GOT3 (cell line): ENCODE results near the gene TROAP.
A peak's percentile ranks its signal among the peaks of the same experiment; 100 is the strongest.
"Not testable (repeated sequence)": the region's sequence is repeated elsewhere in the genome, so short reads cannot be mapped to it uniquely, and the experiment has no call there.

Source experiments
- DNase-seq: peaks from one replicate; lab custom pipeline; 2025; ENCODE audit warnings: mixed read lengths; lab: John Stamatoyannopoulos, UW

The TROAP gene

GRCh38 chr12:49330631-49331379 lies 7.8 kb downstream of the TROAP start:
- DNase-seq = no peak

- peak; percentile 89 for DNase-seq
Observed at GRCh38 chr12:49331380-49332222, 8.5 kb downstream of the TROAP start.

GRCh38 chr12:49332441-49332861 lies 9.4 kb downstream of the TROAP start:
- no peak for DNase-seq

- no peak for DNase-seq
Observed at GRCh38 chr12:49332891-49333371, 9.9 kb downstream of the TROAP start.

GRCh38 chr12:49333778-49334177 lies 10.7 kb downstream of the TROAP start:
- not testable (repeated sequence) for DNase-seq

GRCh38 chr12:49334226-49334625 lies 11.2 kb downstream of the TROAP start:
- no peak for DNase-seq

- no peak for DNase-seq
Observed at GRCh38 chr12:49334681-49335080, 11.6 kb downstream of the TROAP start.

GRCh38 chr12:49335118-49335954 lies 12.3 kb downstream of the TROAP start:
- no peak for DNase-seq

GRCh38 chr12:49335955-49336644 lies 13.0 kb downstream of the TROAP start:
- DNase-seq = no peak

- DNase-seq = peak; percentile 100
Observed at GRCh38 chr12:49336645-49337584, 13.9 kb downstream of the TROAP start, which contains the start of gene C1QL4. TSS of gene C1QL4 (minus strand) at chr12:49337188. CDS start at chr12:49336477, 711 bp downstream.

GRCh38 chr12:49338830-49339463 lies 15.9 kb downstream of the TROAP start:
- no peak for DNase-seq

- no peak for DNase-seq
Observed at GRCh38 chr12:49339464-49339861, 16.4 kb downstream of the TROAP start.

- DNase-seq = no peak
Observed at GRCh38 chr12:49340095-49340870, 17.2 kb downstream of the TROAP start.

GRCh38 chr12:49340971-49341776 lies 18.1 kb downstream of the TROAP start:
- DNase-seq = no peak

- DNase-seq = no peak
Observed at GRCh38 chr12:49341777-49342065, 18.7 kb downstream of the TROAP start.

- DNase-seq = peak; percentile 97
Observed at GRCh38 chr12:49342066-49342913, 19.2 kb downstream of the TROAP start.
